ENCODE measurements around the gene RUNX2.
"Not testable (repeated sequence)": the region's sequence is repeated elsewhere in the genome, so short reads cannot be mapped to it uniquely, and the experiment has no call there.

The RUNX2 gene

DNA sequence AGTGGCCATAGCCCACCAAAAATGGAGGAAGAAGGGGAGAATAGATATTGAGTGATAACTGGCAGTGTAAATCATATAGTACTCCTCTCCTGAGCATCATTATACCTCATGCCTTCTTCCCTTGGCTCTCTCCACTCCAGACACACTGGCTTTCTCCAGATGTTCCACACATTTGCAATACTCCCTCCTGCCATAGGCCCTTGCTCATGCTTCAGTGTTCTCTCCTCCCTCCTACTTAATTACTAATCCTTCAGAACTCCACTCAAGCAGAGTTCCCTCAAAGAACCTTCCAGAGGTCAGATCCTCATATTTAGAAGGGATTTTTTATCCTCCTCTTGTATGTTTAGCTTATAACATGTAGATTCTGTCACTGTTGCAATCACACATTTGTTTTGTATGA, 329.1 kb downstream of the RUNX2 start:
- no peak for DNase-seq

DNA sequence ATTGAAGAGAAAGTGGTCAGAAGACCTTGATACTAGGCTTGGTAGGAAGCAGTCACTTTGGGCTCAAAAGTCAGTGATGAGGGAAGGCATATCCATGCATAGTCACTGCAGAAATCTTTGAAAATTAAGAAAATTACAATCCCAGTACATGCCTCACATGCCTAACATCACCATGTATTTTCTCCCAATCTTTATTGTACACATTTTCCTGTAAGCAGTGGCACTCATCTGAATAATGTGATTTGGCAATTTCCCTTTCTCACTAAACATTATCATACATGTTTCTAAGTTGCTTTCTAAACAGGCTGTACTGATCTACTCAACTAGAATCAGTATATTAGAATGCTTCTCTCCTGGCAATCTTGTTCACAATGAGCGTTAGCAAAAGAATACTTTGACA, 330.3 kb downstream of the RUNX2 start:
- no peak for DNase-seq

- DNase-seq, result no peak
Observed at GRCh38 chr6:45658958-45659357, 330.8 kb downstream of the RUNX2 start.

- peak; percentile 52 for DNase-seq
Observed at GRCh38 chr6:45661661-45662060, 333.5 kb downstream of the RUNX2 start.

- DNase-seq, result no peak
Observed at GRCh38 chr6:45663251-45664221, 335.4 kb downstream of the RUNX2 start.

DNA sequence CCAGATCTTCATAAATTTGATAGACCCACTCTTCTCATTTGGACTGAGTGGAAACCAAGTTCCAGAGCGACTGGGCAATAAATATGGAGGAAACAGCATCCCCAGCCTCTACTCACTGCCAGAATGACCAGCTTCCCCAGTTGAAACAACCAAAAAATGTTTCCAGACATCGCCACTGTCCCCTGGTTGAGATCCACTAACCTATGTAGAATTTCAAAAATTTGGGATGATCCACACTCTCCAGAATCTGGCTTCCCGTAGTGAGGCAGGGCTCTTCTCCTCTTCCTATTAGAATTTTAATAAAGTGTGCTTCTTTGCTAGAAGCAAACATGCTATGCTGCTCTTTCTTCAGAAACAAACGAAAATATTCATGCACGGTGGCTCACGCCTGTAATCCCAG, 336.6 kb downstream of the RUNX2 start:
- no peak for DNase-seq

- DNase-seq, result no peak
Observed at GRCh38 chr6:45665859-45666258, 337.7 kb downstream of the RUNX2 start.

GRCh38 chr6:45666846-45667245, 338.7 kb downstream of the RUNX2 start:
- no peak for DNase-seq

DNA sequence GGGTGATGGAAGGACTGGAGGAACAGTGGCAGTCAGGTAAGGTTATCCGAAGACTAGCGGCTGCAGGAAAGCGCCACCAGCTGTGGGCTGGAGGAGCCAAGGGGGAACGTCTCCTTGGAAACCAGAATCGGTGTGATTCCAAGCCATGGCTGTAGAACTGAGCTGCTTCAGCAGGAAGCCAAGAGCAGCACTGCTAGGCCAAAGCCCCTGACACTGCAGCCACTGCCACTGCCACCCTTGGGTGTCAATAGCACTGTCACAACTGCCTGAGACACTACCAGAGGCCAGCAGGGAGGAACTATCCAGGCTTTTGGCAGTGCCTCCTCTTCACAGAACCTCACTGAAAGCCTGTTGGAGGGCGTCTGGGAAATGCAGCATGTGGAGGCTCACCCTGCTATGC, 339.2 kb downstream of the RUNX2 start:
- DNase-seq, result no peak

DNA sequence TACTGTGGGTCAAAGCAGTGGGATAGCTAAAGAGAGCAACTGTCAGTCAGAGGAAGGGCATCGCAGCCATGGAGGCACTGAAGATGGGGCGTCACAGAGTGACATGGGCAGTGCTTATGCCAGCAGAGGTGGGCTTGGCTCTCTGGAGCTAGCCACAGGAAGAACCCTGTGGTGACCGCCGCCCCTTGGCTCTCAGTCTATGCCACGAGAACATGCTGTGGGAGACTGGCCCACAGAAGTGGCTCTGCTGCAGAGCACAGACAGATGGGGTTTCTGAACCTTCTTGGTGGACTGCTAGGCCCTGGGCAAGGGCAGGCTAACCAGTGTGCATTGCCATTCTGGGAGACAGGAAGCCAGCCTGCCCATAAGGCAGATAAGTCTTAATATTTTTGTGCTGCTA, 339.6 kb downstream of the RUNX2 start:
- DNase-seq, result no peak

DNA sequence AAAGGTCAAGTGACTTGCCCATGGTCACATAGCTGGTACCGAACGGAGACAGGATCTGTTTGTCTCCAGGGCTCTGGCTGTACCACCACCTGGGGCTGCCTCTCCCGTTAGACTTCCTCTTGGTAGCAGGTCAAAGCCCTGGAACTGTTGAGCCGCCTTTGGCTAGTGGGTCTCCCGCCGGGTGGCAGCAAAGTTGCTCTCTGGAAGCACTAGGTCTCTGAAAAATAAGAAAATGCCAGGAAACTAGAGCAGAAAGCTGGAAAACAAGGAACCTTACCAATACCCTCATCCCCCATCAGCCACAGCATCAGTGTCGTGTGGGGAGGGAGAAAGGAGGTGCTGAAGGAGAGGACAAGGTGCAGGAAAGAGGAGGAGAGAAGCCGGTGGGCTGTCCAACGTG, 340.6 kb downstream of the RUNX2 start:
- no peak for DNase-seq

DNA sequence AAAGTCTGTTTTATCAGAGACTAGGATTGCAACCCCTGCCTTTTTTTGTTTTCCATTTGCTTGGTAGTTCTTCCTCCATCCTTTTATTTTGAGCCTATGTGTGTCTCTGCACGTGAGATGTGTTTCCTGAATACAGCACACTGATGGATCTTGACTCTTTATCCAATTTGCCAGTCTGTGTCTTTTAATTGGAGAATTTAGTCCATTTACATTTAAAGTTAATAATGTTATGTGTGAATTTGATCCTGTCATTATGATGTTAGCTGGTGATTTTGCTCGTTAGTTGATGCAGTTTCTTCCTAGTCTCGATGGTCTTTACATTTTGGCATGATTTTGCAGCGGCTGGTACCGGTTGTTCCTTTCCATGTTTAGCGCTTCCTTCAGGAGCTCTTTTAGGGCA, 345.0 kb downstream of the RUNX2 start:
- not testable (repeated sequence) for DNase-seq

DNA sequence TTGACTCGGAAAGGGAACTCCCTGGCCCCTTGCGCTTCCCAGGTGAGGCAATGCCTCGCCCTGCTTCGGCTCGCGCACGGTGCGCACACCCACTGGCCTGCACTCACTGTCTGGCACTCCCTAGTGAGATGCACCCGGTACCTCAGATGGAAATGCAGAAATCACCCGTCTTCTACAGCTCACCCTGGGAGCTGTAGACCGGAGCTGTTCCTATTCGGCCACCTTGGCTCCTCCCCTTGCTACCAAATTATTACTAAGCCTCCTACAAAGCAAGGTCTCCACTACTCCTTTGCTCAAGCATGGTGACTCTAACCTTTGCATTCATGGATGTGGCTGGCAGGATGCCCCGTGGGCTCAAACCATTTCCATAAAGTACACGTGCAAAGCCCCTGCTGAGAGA, 347.0 kb downstream of the RUNX2 start:
- not testable (repeated sequence) for DNase-seq

DNA sequence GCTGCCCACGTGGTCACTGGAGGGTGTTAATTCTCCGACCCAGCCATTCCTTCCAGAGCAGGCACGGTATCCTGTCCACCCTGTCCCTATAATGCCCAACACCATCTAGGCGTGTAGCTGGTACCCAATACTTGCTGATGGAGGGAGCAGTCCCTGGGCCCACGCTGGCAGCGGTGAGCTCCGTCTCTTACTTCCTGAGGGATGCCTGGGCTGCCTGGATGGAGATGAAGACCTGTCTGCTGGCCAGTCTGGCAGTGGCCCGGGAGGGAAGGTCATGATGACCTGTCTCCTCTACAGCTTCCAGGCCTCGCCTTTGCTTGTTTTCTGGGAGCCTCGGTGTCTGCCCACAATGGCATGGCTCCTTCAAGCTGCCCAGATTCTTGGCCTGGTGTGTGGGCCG, 347.5 kb downstream of the RUNX2 start:
- DNase-seq, result no peak

DNA sequence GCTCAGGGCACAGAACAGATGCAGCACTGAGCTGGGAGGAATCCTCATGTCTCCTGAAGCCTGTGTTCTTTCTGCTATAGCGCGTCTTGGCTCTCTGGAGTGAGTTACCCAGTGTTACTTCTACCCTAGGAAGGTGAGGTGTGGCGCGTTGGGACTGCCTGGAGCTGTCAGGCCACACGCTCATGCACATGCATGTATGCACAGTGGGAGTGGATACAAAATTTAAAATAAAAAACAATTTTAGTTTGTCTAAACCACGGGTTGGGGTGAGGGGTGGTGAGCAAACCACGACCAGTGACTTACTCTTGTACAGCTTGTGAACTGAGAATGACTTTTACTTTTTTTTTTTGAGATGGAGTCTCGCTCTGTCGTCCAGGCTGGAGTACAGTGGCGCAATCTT, 348.2 kb downstream of the RUNX2 start:
- DNase-seq, result no peak

GRCh38 chr6:45677381-45678284, 349.5 kb downstream of the RUNX2 start:
- DNase-seq, result no peak

GRCh38 chr6:45678285-45678607, 350.1 kb downstream of the RUNX2 start:
- no peak for DNase-seq

GRCh38 chr6:45679163-45679562, 351.0 kb downstream of the RUNX2 start:
- no peak for DNase-seq

- DNase-seq, result no peak
Observed at GRCh38 chr6:45679631-45680030, 351.5 kb downstream of the RUNX2 start.

GRCh38 chr6:45681860-45682511, 353.9 kb downstream of the RUNX2 start:
- no peak for DNase-seq

GRCh38 chr6:45684476-45684875, 356.3 kb downstream of the RUNX2 start:
- DNase-seq, result no peak

DNA sequence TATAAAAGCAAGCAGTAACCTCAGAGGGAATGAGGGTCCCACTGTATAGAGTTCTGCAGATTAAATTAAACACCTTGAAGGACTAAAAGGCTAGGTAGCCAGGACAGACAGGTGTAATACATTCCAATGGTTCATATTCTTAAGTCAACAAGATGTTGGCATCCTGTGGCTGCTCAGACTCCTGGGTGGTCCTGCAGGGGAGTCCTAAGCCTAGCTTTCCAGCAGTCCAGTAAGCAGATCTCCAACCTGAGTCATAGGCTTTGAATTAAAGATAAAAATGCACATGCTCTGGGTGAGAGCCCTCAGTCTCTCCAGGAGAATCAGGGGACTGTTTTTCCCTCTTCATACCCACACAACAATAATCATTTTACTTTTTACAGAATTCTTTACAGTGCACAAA, 356.9 kb downstream of the RUNX2 start:
- DNase-seq, result no peak

DNA sequence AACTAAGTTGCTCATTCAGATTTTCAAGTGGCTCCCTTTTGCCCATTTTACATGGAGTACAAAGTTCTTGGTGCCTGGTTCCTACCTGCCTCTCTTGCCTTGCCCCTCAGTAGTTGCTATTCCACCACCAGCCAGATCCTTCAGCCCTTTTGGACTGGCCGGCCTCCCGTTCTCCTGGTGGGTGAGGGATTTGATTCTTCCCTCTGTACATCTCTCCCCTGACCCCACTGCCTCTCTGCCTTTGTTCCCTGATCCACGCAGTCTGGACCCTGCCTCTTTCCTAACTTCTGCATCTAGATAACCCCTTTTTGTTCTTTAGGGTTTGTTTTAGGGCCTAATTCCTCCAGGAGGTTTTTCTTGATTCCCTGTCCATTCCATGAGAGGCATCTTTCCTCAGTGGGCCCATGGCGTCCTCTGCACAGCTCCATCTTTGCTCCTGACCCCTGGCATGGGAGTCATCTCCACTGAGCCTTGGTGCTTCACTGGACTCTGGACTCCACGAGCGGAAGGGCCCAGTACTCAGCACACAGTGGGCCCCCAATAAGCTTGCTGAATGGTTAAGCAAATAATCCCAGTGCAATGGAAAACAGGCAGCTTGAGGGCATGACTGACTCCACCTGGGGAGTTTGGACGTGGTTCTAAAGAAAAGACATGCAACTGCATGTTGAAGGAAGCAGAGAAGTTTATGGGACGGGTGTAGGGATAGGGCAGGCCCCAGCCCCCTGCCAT, 358.9 kb downstream of the RUNX2 start:
- no peak for DNase-seq
